Skeletal muscle satellite cell (primary cell): ENCODE data around the gene STMN1.

ENCODE experiments used
- H3K27me3 ChIP-seq: 2 replicates; pipeline ENCODE4 v1.7.0; 2013; ENCODE audit warnings: low read length; ENCODE audit not compliant: control insufficient read depth, insufficient read depth
- H3K36me3 ChIP-seq: 2 replicates; pipeline ENCODE4 v1.7.0; 2013; ENCODE audit warnings: mild to moderate bottlenecking, control low read depth, low read length; ENCODE audit not compliant: insufficient read depth
- H3K4me1 ChIP-seq: 2 replicates; pipeline ENCODE4 v1.7.0; 2013; ENCODE audit warnings: low read length; ENCODE audit not compliant: control insufficient read depth, insufficient read depth
- H3K4me2 ChIP-seq: 2 replicates; pipeline ENCODE4 v1.7.0; 2013; ENCODE audit warnings: mild to moderate bottlenecking, low read length
- H3K4me3 ChIP-seq: 2 replicates; pipeline ENCODE4 v1.7.0; 2013; ENCODE audit warnings: low read length
- H3K9ac ChIP-seq: 2 replicates; pipeline ENCODE4 v1.7.0; 2013; ENCODE audit warnings: mild to moderate bottlenecking, low read depth, low read length, moderate library complexity
- H3K9me3 ChIP-seq: replicated peaks from 2 replicates; pipeline ENCODE4 v1.7.0; 2013; ENCODE audit warnings: mild to moderate bottlenecking, control low read depth, low read length

The STMN1 gene

GRCh38 chr1:25874209-25874608 is 32.0 kb downstream of the STMN1 start:
- Histone ChIP-seq H3K4me2 (peak overlapping the region; percentile 88), H3K4me1 (peaks cover 19% of the 10 kb centered on the region), H3K9me3 (no peaks in the 10 kb centered on the region), H3K27me3 (no peaks in the 10 kb centered on the region), H3K36me3 (peaks cover 11% of the 10 kb centered on the region), H3K9ac (peak overlapping the region; percentile 75), H3K4me3 (peak overlapping the region; percentile 72)

- H3K4me3 ChIP-seq: no peak overlapping the region
- peak overlapping the region; percentile 12 for H3K4me2 ChIP-seq
- no peaks in the 10 kb centered on the region for H3K27me3 ChIP-seq
- H3K9me3 ChIP-seq: no peaks in the 10 kb centered on the region
- no peak overlapping the region for H3K9ac ChIP-seq
- peaks cover 19% of the 10 kb centered on the region for H3K4me1 ChIP-seq
- peaks cover 11% of the 10 kb centered on the region for H3K36me3 ChIP-seq
These were observed 33.1 kb downstream of the STMN1 start for GRCh38 chr1:25873120-25873519.

GRCh38 chr1:25872713-25873112 is 33.5 kb downstream of the STMN1 start:
- H3K36me3 ChIP-seq: peaks cover 11% of the 10 kb centered on the region
- no peaks in the 10 kb centered on the region for H3K27me3 ChIP-seq
- no peak overlapping the region for H3K9ac ChIP-seq
- H3K4me3 ChIP-seq: no peak overlapping the region
- H3K9me3 ChIP-seq: no peaks in the 10 kb centered on the region
- no peak overlapping the region for H3K4me2 ChIP-seq
- H3K4me1 ChIP-seq: peaks cover 19% of the 10 kb centered on the region

- Histone ChIP-seq H3K9me3 (no peaks in the 10 kb centered on the region), H3K27me3 (no peaks in the 10 kb centered on the region), H3K36me3 (peaks cover 11% of the 10 kb centered on the region), H3K4me1 (peaks cover 19% of the 10 kb centered on the region), H3K4me3 (no peak overlapping the region), H3K4me2 (no peak overlapping the region), H3K9ac (no peak overlapping the region)
These were observed 34.3 kb downstream of the STMN1 start for GRCh38 chr1:25871704-25872494.

- no peak overlapping the region for H3K4me3 ChIP-seq
- H3K9ac ChIP-seq: no peak overlapping the region
- H3K9me3 ChIP-seq: no peaks in the 10 kb centered on the region
- H3K27me3 ChIP-seq: no peaks in the 10 kb centered on the region
- H3K36me3 ChIP-seq: peaks cover 11% of the 10 kb centered on the region
- H3K4me2 ChIP-seq: no peak overlapping the region
- peaks cover 19% of the 10 kb centered on the region for H3K4me1 ChIP-seq
These were observed 35.0 kb downstream of the STMN1 start for GRCh38 chr1:25871086-25871703.

GRCh38 chr1:25870614-25871013 is 35.6 kb downstream of the STMN1 start:
- H3K36me3 ChIP-seq: peaks cover 11% of the 10 kb centered on the region
- H3K27me3 ChIP-seq: no peaks in the 10 kb centered on the region
- no peaks in the 10 kb centered on the region for H3K9me3 ChIP-seq
- H3K4me1 ChIP-seq: peaks cover 13% of the 10 kb centered on the region
- H3K4me3 ChIP-seq: no peak overlapping the region
- no peak overlapping the region for H3K4me2 ChIP-seq
- H3K9ac ChIP-seq: no peak overlapping the region

- Histone ChIP-seq H3K4me2 (no peak overlapping the region), H3K36me3 (peaks cover 11% of the 10 kb centered on the region), H3K27me3 (no peaks in the 10 kb centered on the region), H3K4me3 (no peak overlapping the region), H3K9ac (no peak overlapping the region), H3K4me1 (peaks cover 11% of the 10 kb centered on the region), H3K9me3 (no peaks in the 10 kb centered on the region)
These were observed 36.2 kb downstream of the STMN1 start for GRCh38 chr1:25869909-25870606.

GRCh38 chr1:25867210-25867991 is 38.8 kb downstream of the STMN1 start:
- Histone ChIP-seq H3K4me1 (no peaks in the 10 kb centered on the region), H3K36me3 (peaks cover 31% of the 10 kb centered on the region), H3K4me3 (no peak overlapping the region), H3K27me3 (no peaks in the 10 kb centered on the region), H3K9ac (no peak overlapping the region), H3K4me2 (no peak overlapping the region), H3K9me3 (no peaks in the 10 kb centered on the region)

- H3K27me3 ChIP-seq: no peaks in the 10 kb centered on the region
- H3K4me2 ChIP-seq: no peak overlapping the region
- no peak overlapping the region for H3K9ac ChIP-seq
- no peaks in the 10 kb centered on the region for H3K4me1 ChIP-seq
- peaks cover 31% of the 10 kb centered on the region for H3K36me3 ChIP-seq
- H3K4me3 ChIP-seq: no peak overlapping the region
- no peaks in the 10 kb centered on the region for H3K9me3 ChIP-seq
These were observed 39.9 kb downstream of the STMN1 start for GRCh38 chr1:25866288-25866687.

GRCh38 chr1:25864434-25864833 is 41.8 kb downstream of the STMN1 start:
- no peak overlapping the region for H3K4me2 ChIP-seq
- peaks cover 20% of the 10 kb centered on the region for H3K36me3 ChIP-seq
- H3K9ac ChIP-seq: no peak overlapping the region
- H3K4me1 ChIP-seq: peaks cover 4% of the 10 kb centered on the region
- H3K9me3 ChIP-seq: no peaks in the 10 kb centered on the region
- no peaks in the 10 kb centered on the region for H3K27me3 ChIP-seq
- no peak overlapping the region for H3K4me3 ChIP-seq
